ENCODE results near the gene IL36A.

GRCh38 chr2:112985090-112985489 is 20.2 kb upstream of the IL36A start:
- no peak for TF ChIP-seq ZNF530 (tag by site-specific recombination; IDR thresholded peaks at IDR 0.05; ENCODE audit: low read depth)
- TF ChIP-seq REST (tag by site-specific recombination; IDR thresholded peaks at IDR 0.05), result no peak
- no peak for TF ChIP-seq ZNF596 (tag by site-specific recombination; IDR thresholded peaks at IDR 0.05)
- no peak for TF ChIP-seq ZNF280C (tag by site-specific recombination; IDR thresholded peaks at IDR 0.05)
- no peak for TF ChIP-seq ZNF830 (tag by site-specific recombination; IDR thresholded peaks at IDR 0.05; ENCODE audit: low read depth)
- TF ChIP-seq ZNF366 (tag by site-specific recombination; conservative IDR thresholded peaks at IDR 0.05), result no peak
- TF ChIP-seq CTCF (tag by site-specific recombination; IDR thresholded peaks at IDR 0.05), result no peak
- no peak for TF ChIP-seq ZNF184 (tag by site-specific recombination; IDR thresholded peaks at IDR 0.05)
- TF ChIP-seq ZBTB21 (tag by site-specific recombination; IDR thresholded peaks at IDR 0.05), result no peak
- no peak for TF ChIP-seq ZNF585B (tag by site-specific recombination; IDR thresholded peaks at IDR 0.05)
- no peak for TF ChIP-seq ZNF280D (tag by site-specific recombination; IDR thresholded peaks at IDR 0.05)
- no peak for TF ChIP-seq ZNF26 (tag by site-specific recombination; IDR thresholded peaks at IDR 0.05)
- TF ChIP-seq ZBTB20 (tag by site-specific recombination; IDR thresholded peaks at IDR 0.05), result no peak
